ENCODE measurements around the gene KPNA4.

DNA sequence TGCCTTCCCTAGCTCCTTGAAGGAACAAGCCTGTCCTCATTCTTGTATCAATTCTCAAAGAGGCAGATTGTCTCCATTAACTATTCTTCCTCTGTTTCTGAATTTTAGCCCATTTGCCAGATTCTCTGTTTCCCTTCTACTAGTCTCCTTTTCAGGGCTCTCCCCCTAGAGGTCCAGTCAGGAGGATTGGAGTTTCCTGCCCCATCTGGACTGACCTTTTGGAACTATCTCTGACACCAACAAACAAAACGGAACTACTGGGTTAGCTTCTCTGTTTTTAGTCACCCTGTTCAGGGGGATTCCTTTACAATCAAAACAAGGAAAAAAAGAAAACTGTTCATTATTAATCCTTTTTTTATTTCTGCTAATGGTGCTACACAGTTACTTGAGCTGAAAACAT is 10.2 kb upstream of the KPNA4 start:
- TF ChIP-seq POLR2AphosphoS5 (IDR thresholded peaks at IDR 0.05; ENCODE audit: insufficient read depth in 1 of 2, low read depth in 1 of 2) (no peak), CTCF (IDR thresholded peaks at IDR 0.05) (no peak)
